OCI-LY3 (cell line): ENCODE results near the gene KDM3B.

Experiments used
- CTCF ChIP-seq: fragments of 200-600, 300-600 bp; sonication (generic); IDR thresholded peaks from 2 replicates; pipeline ENCODE4 v1.5.1; 2014; ENCODE audit warnings: antibody characterized with exemption, low read length, low read depth
- EZH2phosphoT487 ChIP-seq: fragments of 200-600 bp; shearing (Covaris generic); IDR thresholded peaks from 2 replicates; pipeline ENCODE4 v1.6.1; 2018; ENCODE audit warnings: antibody characterized with exemption, mixed run types, low read depth

- TF ChIP-seq CTCF = no peak
- no peak for TF ChIP-seq EZH2phosphoT487
Measured at GRCh38 chr5:138350563-138350890, 2.0 kb upstream of the KDM3B start.
